NK-92 treated with Interleukin-12 subunit alpha and Interleukin-12 subunit beta, amount 100 ng/mL, for 24 hours (cell line): Measurements from ENCODE around the gene CDK17.

ENCODE experiments used
- DNase-seq: peaks from one replicate; lab custom pipeline; 2025; lab: John Stamatoyannopoulos, UW

The CDK17 gene

GRCh38 chr12:96261557-96261956, 138.7 kb downstream of the CDK17 start:
- DNase-seq: no peak

- no peak for DNase-seq
Measured at GRCh38 chr12:96260644-96261043, 139.6 kb downstream of the CDK17 start.

DNA sequence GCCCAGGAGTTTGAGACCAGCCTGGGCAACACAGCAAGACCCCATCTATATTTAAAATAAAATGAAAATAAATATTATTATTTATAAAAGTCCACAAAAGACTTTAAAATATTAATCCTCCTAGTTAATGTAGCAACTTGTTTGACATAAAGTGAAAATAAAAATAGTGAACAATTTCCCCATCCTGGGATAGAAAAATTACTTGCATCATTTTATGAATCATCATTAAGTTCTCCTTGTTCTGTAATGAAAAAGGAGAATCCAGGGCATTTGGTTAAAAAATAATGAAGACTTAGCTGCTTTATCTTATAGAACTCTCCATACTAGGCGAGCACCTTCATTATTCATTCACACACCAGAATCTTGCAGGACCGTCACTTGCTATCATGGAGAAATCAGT, 140.0 kb downstream of the CDK17 start:
- no peak for DNase-seq

DNA sequence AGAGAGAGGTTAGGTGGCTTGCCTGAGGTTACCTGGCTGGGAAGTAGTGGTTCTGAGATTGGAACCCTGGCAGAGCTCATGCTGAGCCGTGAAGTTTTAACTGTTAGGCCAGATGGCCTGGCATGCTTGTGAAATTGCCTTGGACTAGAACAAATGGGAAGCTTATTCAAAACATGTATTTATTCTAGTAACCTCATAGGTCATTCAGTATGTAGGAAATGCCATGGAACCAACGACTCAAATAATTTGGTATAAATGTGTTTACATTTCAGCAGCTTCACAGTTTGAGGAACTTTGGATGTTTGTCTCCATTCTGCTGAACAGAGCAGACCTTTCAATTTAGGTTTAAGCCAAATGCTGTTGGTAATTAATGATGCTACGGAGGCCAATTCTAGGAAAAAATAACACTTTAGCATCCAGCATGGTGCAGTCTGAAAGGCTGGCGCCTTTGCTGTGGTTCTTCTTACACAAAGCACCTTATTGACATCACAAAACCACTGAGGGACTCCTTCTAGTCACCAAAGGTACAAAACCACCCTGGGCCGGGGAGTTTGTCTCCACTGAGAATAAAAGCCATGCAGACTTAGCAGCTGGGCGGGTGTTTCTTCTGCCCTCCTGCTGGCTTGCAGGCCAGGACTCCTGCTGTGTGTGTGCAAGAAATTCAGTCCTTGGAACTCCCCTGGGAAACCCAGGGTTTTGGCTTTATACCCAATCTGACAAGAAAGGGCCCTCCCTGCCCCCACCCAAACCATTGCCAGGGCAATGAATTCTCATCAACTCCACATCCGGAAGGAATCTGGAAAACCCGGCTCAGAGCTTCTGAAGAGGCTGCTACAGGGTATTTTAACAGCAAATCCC, 141.9 kb downstream of the CDK17 start:
- DNase-seq: no peak

DNA sequence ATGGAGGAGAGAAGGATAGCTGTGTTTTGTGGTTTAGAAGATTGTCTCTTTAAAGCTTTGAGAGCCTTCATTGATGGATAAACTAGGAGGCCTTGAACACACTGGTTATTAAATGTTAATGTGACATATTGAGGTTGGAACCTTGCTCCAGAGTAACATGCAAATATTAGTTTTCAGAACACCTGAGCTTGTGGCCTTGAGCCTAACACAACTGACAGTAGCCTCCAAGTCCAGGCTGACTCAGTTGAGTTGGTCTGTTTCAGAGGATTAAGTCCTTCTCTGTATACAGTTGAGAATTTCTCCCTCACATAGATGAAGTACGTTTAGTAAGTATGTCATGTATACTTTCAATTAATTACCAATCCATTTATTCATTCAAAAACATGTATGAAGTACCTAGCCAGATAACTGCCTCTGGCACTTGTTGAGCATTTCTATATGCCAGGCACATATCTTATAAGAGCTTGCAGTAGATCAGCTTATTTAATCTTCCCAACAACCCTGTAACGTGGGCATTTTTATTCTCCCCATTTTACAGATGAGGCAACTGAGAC, 142.6 kb downstream of the CDK17 start:
- no peak for DNase-seq

DNA sequence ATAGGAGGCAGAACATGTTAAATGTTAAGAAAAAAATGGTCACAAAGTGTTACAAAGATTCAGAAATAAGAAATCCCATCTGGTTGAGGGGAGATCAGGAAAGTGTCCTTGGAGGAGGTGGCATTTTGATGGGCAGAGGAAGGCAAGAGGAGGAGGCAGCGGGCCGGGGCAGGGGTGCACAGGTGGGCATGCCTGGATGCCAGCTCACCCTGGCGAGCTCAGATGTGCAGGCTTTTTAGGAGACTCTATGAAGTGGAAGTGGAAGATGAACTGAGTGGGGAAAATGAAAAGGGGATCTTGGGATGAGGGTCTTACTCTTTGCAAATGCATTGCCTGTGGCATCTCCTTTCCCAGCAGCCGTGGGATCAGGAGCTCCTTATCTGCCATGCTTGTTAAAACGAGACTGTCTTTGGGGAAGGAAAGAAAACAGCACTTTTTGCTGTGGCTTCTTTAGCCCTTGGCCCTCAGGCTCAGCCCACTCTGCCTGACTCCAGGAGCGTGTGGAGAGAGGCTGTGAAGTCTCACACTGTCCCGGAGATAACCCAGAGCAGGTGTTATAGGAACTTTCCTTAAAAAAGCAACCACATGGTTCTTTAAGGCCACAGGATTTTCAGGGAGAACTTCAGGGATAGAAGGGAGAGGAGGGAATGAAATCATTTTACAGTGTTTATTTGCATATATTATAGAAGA, 143.4 kb downstream of the CDK17 start:
- no peak for DNase-seq

DNA sequence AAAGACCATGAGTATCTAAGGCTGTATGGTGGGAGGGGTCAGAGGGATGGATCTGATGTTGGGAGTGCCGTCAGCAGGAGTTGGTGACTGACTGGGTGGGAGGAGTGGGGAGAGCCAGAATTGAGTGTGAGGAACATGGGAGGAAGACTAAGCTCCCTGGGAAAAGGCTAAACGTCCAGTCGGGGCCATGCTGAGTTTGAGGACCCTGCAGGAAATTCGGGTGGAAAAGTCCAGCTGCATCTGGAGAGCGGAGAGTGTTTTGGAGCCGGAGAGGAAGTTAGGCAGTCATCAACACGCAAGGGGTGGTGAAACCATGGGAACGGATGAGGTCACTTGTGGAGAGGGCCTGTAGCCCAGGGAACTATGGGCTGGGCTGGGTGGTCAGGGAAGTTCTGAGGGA, 145.2 kb downstream of the CDK17 start:
- DNase-seq: no peak

DNA sequence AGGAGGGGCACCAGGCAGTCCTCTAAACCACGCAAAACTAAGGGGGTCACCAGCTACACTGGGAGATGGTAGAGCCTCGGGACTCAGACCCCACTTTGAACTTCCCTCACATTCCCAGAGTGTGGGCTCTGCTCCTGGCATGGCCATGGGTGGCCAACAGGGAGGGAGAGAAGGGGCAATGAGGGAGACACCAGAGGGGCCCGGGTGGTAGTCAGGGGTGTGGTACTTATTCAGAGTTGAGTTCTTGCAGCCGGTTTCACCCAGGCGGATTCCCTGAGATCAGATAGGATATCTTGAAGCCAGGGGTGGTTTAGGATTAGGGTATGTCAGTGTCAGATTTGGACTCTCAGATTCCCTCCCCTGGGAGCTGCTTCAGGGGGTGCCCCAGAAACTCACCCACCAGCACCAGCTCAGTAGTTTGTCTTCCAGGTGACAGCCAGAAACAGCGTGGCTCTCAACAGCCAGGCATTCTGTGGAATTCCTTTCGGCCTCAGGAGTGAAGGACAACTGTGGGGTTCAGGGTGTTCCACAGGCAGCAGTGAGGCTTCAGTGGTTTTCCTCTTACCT, 150.0 kb downstream of the CDK17 start:
- DNase-seq: no peak

DNA sequence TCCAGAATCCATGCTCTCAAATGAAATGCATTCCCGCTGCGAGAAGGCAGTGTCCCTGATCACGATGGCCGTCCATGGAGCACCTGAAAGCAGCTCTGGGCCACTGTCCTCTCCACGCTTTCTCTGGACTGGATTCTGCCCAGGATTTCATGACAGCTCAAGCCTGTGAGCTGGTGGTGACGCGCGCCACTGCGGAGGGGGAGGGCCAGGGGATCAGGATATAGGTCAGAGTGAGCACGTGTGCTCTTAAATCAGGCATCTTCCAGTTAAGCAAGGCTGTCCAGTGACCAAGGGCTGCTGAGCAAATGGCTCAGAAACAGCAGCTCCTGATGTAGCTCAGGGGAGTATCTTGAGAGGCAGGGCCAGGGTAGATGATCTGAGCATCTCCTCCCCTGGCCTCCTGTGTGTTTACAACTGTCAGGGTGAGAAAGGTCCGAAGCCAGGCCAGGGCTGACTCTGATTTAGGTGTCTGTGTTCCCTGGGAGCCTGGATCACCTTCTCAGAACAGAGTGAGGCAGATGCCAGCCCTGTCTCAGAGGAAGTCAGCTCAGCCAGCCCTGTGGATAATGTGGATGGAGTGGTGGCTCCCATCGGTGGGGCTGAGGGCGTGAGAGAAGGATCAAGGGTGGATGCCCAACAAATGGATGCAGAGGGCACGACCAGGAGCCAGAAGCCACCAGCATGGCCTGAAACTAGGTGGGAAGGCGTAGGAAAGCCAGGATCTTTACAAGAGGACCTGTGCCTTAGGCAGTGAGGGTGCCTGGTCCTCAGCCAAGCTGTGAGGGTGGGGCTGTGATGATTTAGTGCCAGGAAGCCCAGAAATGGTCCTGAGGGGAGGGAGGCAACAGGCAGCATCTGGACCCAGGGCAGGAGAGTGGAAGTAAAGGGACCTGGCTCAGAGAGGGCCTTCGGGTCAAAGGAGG, 150.8 kb downstream of the CDK17 start:
- DNase-seq: no peak

GRCh38 chr12:96248136-96248931, 151.9 kb downstream of the CDK17 start:
- DNase-seq: no peak

DNA sequence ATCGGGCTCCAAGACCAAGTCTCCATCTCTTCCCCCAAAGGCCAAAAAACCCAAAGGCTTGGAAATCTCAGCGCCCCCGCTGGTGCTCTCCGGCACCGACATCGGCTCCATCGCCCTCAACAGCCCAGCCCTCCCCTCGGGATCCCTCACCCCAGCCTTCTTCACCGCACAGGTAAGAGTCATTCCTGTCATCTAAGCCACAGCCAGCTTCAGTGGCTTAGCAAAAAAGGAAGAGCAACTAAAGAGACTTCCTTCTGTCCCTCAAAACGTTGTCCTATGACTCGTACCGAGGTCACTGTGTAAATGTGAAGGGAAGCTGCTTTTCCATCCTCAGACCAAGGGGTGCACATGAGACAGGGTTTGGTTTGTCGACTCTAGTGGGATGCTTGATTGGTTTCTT, 152.7 kb downstream of the CDK17 start:
- DNase-seq: no peak

GRCh38 chr12:96246926-96247505, 153.2 kb downstream of the CDK17 start:
- DNase-seq: no peak

- no peak for DNase-seq
Measured at GRCh38 chr12:96244826-96245225, 155.4 kb downstream of the CDK17 start.

GRCh38 chr12:96242597-96242996, 157.6 kb downstream of the CDK17 start:
- DNase-seq: no peak

DNA sequence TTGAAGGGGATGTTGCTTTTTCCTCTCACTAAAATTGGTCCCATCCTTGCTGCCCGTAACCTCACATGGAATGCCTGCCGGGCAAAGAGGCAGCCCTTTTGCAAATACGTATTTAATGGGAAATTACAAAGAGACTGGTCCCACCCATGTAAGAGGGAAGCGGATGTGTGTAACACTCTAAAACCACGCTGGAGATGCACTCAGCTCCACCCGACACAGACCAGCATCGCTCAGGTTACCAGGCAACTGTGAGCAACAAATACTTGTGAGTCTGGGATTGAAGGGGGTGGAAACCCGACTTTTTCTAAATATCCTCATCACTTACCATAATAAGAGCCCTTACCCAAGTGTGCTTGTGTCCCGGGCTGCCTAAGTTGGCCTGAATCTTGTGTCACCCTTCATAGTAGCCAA, 158.4 kb downstream of the CDK17 start:
- DNase-seq: peak; percentile 55

- DNase-seq: no peak
Measured at GRCh38 chr12:96241431-96241830, 158.8 kb downstream of the CDK17 start.

- no peak for DNase-seq
Measured at GRCh38 chr12:96240656-96241055, 159.6 kb downstream of the CDK17 start.

DNA sequence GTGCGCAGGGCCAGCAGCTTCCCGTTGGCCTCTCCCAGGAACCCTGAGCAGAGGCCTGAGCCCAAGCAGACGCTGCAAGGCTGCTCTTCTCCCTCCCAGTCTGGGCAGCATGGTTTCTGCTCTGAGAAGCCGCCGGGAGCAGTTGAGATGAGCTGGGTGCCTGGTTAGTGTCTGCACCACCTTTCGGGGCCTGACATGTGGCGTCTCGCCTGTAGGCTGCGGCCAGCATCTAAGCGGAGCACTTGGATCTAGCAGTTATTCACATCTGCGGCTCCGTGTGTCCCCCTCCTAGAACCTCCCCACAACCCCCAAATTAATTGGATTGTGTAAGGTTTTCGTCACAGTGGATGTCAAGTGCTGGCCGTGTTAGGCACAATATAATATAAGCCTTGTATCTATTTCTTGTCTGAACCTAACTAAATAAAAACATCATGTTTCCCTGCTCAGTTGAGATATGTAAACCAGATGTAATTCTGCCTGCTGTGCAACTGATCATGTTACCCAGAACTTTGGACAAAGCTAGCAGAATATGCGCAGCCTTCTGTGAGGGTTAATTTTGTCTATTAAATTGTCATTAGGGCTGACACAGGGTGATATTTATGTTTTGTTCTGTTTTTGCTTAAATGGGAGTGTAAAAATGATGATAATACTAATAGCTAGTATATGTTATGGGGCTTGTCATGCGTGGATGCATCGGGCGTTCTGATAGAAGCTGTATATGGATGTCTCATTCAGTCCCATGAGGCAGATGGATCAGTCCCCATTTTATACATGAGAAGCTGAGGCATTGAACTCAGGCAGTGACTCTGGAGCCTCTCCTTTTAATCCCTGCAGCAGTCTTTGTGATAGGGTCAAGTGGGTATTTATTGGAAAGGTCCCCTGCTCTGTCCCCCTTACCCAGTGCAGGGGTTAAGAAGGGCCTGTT, 160.3 kb downstream of the CDK17 start:
- DNase-seq: no peak

GRCh38 chr12:96238336-96239047, 161.7 kb downstream of the CDK17 start:
- no peak for DNase-seq
